Peyer's patch (tissue), 4 donors: ENCODE results near the gene SPACDR. TPM values are rescaled to one million over a fixed set of nuclear protein-coding genes. Genes with fewer than 3 reads are reported as not detected.
A peak's percentile ranks its signal among the peaks of the same experiment; 100 is the strongest.

ENCODE experiments used
- DNase-seq, 3 donors: peaks; one replicate each; pipeline ENCODE4 v3.0.0-alpha.2; 2017 to 2019
- H3K27ac ChIP-seq, 4 donors: fragments of 200-600 bp; sonication (generic); one replicate each; pipeline ENCODE4 v1.5.1; 2016 to 2019
- H3K27me3 ChIP-seq, 2 donors: fragments of 200-600 bp; sonication (generic); one replicate each; pipeline ENCODE4 v1.5.1; 2019
- H3K36me3 ChIP-seq, 3 donors: fragments of 200-600 bp; sonication (generic); one replicate each; pipeline ENCODE4 v1.5.1; 2016 to 2019
- H3K4me1 ChIP-seq, 4 donors: fragments of 200-600 bp; sonication (generic); one replicate each; pipeline ENCODE4 v1.5.1; 2016 to 2019
- H3K4me3 ChIP-seq, 4 donors: fragments of 200-600 bp; sonication (generic); 1 replicate in 3 of 4; 2 replicates in 1 of 4; pipeline ENCODE4 v1.5.1; 2016 to 2019; ENCODE audit warnings: mild to moderate bottlenecking in 1 of 4
- H3K9me3 ChIP-seq, 4 donors: fragments of 200-600 bp; sonication (generic); one replicate each; pipeline ENCODE4 v1.5.1; 2016 to 2019; ENCODE audit warnings: mild to moderate bottlenecking in 1 of 4
- POLR2A ChIP-seq, 2 donors: fragments of 450-650 bp; IDR thresholded peaks; one replicate each; pipeline ENCODE4 v1.5.1; 2017; ENCODE audit warnings: antibody characterized with exemption in 2 of 2, mild to moderate bottlenecking in 2 of 2, moderate library complexity in 2 of 2
- total RNA-seq, 4 donors: library from RNA; depleted of rRNA; stranded (reverse); fragments of >200 nt; gene quantifications; one replicate each; pipeline ENCODE4 v1.1.0, GENCODE V29; 2016
- TF ChIP-seq, protein P1 (sequence below), 6 experiments: fragments of 450-650 bp in 4 of 6; fragments of 200-600 bp in 2 of 6; sonication (generic) in 1 of 6; IDR thresholded peaks; one replicate each; pipeline ENCODE4 v1.5.1; 2017 to 2019; ENCODE audit warnings: antibody characterized with exemption in 6 of 6, mild to moderate bottlenecking in 3 of 6, moderate library complexity in 1 of 6

Gene SPACDR
- total RNA-seq, 4 donors from 2014 or later = not detected

GRCh38 chr7:100476903-100477870, 13.1 kb upstream of the SPACDR start:
- Histone ChIP-seq H3K27me3 (no peaks in the 10 kb centered on the region), H3K4me3 (peak overlapping the region; percentile 84 to 98 (median 90)), H3K36me3 (peaks cover 0 to 23% (median 0%) of the 10 kb centered on the region in 3 donors), H3K4me1 (peaks cover 0 to 44% (median 23%) of the 10 kb centered on the region in 4 donors), H3K9me3 (no peaks in the 10 kb centered on the region), H3K27ac (peak overlapping the region; percentile 56 to 98 (median 87))
- TF ChIP-seq POLR2A (IDR thresholded peaks at IDR 0.05) = no peak
- TF ChIP-seq, protein P1, sequence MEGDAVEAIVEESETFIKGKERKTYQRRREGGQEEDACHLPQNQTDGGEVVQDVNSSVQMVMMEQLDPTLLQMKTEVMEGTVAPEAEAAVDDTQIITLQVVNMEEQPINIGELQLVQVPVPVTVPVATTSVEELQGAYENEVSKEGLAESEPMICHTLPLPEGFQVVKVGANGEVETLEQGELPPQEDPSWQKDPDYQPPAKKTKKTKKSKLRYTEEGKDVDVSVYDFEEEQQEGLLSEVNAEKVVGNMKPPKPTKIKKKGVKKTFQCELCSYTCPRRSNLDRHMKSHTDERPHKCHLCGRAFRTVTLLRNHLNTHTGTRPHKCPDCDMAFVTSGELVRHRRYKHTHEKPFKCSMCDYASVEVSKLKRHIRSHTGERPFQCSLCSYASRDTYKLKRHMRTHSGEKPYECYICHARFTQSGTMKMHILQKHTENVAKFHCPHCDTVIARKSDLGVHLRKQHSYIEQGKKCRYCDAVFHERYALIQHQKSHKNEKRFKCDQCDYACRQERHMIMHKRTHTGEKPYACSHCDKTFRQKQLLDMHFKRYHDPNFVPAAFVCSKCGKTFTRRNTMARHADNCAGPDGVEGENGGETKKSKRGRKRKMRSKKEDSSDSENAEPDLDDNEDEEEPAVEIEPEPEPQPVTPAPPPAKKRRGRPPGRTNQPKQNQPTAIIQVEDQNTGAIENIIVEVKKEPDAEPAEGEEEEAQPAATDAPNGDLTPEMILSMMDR (IDR thresholded peaks at IDR 0.05) = peak in 3 of 6 experiments; percentile 11 to 37 (median 12)
- peak in 2 of 3 donors; percentile 57 to 62 for DNase-seq

GRCh38 chr7:100476101-100476780, 12.2 kb upstream of the SPACDR start:
- Histone ChIP-seq H3K36me3 (peaks cover 0 to 25% (median 0%) of the 10 kb centered on the region in 3 donors), H3K27ac (peak overlapping the region; percentile 9 to 98 (median 27)), H3K4me3 (peak overlapping the region in 3 of 4 donors; percentile 84 to 98 (median 86)), H3K9me3 (no peaks in the 10 kb centered on the region), H3K4me1 (peaks cover 0 to 44% (median 23%) of the 10 kb centered on the region in 4 donors), H3K27me3 (no peaks in the 10 kb centered on the region)
- no peak for TF ChIP-seq POLR2A (IDR thresholded peaks at IDR 0.05)
- TF ChIP-seq, protein P1 (IDR thresholded peaks at IDR 0.05) = no peak
- no peak for DNase-seq

DNA sequence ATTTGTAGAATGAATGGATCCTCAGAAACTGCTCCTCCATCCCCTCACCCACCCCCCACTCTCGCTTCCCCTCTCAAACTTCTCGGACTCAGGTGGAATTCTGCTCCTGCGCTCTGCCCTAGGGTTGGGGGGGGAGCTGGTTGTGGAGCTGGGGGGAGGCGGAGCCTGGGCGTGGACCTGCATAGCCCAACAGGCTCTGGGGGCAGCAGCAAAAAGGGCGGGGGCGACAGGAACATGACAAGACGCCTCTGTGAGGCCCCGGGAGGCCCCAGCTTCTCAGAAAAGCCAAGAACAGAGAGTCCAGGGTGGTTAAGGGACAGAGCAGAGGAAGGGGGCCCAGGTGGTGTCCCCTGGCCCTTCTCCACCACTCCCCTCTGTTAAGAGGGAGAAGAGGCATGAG, 11.5 kb upstream of the SPACDR start:
- H3K36me3 ChIP-seq = peaks cover 0 to 32% (median 0%) of the 10 kb centered on the region in 3 donors
- peak overlapping the region; percentile 9 to 98 (median 27) for H3K27ac ChIP-seq
- H3K4me1 ChIP-seq = peaks cover 0 to 48% (median 23%) of the 10 kb centered on the region in 4 donors
- no peak for DNase-seq
- H3K4me3 ChIP-seq = peak overlapping the region in 2 of 4 donors; percentile 84 to 98
- H3K27me3 ChIP-seq = no peaks in the 10 kb centered on the region
- TF ChIP-seq, protein P1 (IDR thresholded peaks at IDR 0.05) = no peak
- no peak for TF ChIP-seq POLR2A (IDR thresholded peaks at IDR 0.05)
- no peaks in the 10 kb centered on the region for H3K9me3 ChIP-seq

DNA sequence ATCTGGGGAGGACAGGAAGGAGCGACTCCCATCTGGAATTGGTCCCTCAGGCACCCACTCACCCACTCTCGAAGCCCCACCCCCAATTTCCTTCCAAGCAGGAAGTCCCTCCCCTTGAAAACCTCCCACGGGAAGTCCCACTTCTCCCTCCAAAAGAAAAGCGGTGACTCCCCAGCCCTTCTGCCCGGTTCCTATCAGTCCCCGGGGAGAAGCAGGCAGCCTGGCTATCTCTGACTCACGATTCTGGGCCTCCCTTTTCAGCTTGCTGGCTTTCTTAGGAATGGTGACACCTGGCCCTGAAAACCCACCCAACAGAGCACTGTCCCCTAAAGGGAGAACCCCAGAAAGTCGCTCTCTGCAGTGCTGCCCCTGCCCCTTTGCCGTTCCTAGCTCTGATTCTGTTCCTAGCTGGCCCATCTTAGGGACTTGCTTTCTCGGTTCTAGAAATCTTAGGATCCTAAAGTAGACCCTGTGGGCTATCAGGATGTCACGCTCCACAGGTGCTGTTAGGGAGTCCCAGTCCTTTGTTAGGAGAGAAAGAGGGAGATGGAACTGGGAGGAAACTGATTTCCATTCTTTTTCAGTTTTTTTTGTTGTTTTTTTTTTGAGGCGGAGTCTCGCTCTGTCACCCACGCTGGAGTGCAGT, 8.9 kb upstream of the SPACDR start:
- H3K9me3 ChIP-seq = no peaks in the 10 kb centered on the region
- H3K4me1 ChIP-seq = peaks cover 0 to 49% (median 23%) of the 10 kb centered on the region in 4 donors
- no peak for DNase-seq
- H3K27me3 ChIP-seq = no peaks in the 10 kb centered on the region
- TF ChIP-seq, protein P1 (IDR thresholded peaks at IDR 0.05) = no peak
- TF ChIP-seq POLR2A (IDR thresholded peaks at IDR 0.05) = no peak
- H3K4me3 ChIP-seq = no peak overlapping the region
- H3K27ac ChIP-seq = peak overlapping the region; percentile 15 to 43 (median 20)
- H3K36me3 ChIP-seq = peaks cover 0 to 46% (median 0%) of the 10 kb centered on the region in 3 donors
